GM12878 (cell line): ENCODE measurements around the gene TEX2. TPM values are rescaled to one million over a fixed set of nuclear protein-coding genes. Genes with fewer than 3 reads are reported as not detected.

Source experiments
- ATAC-seq: fragments of 200-7000 bp; cut with Tn5 transposase; 3 replicates; pipeline ENCODE4 v1.9.1; 2020; ENCODE audit warnings: mild to moderate bottlenecking, moderate library complexity
- BruUV-seq: library from RNA; stranded (reverse); fragments of 400-500 nt; replicated peaks from 2 replicates; lab custom pipeline; 2021; lab: Mats Ljungman, UMichigan
- CTCF ChIA-PET: fragments of 300-600 bp; sonication (Branson Sonifier 250); formaldehyde crosslinking; extraction: SDS; loops from one replicate; lab custom pipeline; 2021; ENCODE audit warnings: inconsistent platforms; lab: Yijun Ruan, JAX
- POLR2A ChIA-PET: fragments of 350-600 bp; formaldehyde crosslinking; extraction: SDS; loops from one replicate; lab custom pipeline; 2021; ENCODE audit warnings: inconsistent platforms; lab: Charles Lee
- RAD21 ChIA-PET: fragments of 300-600 bp; sonication (Branson Sonifier 250); formaldehyde crosslinking; loops from one replicate; lab custom pipeline; 2023; ENCODE audit warnings: antibody characterized with exemption; ENCODE audit not compliant: unreplicated experiment; lab: Charles Lee
- SMC1A ChIA-PET: fragments of 300-600 bp; sonication (Branson Sonifier 250); formaldehyde crosslinking; loops from one replicate; lab custom pipeline; 2023; ENCODE audit not compliant: unreplicated experiment, uncharacterized antibody; lab: Charles Lee
- DNase-seq: peaks from one replicate; pipeline ENCODE4 v3.0.0-alpha.2; 2011; ENCODE audit warnings: low read depth, low spot score
- FAIRE-seq: peaks from 3 replicates; lab custom pipeline; 2011; peaks lifted over from hg19 to GRCh38; lab: Jason Lieb, UNC
- H2AFZ ChIP-seq: 2 replicates; pipeline ENCODE4 v1.6.0; 2011; ENCODE audit warnings: low read depth, low read length, control low read depth; ENCODE audit not compliant: control insufficient read depth
- H3K27ac ChIP-seq: 2 replicates; pipeline ENCODE4 v1.5.1; 2011; ENCODE audit warnings: control low read depth; ENCODE audit not compliant: control insufficient read depth, insufficient read depth
- H3K27me3 ChIP-seq, 2 experiments: replicated peaks in 1 of 2; 2 replicates each; pipeline versions ENCODE4 v1.6.0 to v1.6.1; 2011; ENCODE audit warnings: low read length in 1 of 2; ENCODE audit not compliant: control insufficient read depth in 2 of 2, insufficient read depth in 2 of 2
- H3K36me3 ChIP-seq, 2 experiments: 2 replicates each; pipeline ENCODE4 v1.5.1; 2011; ENCODE audit warnings: low read length in 1 of 2; ENCODE audit not compliant: control insufficient read depth in 2 of 2, insufficient read depth in 2 of 2
- H3K4me1 ChIP-seq: 2 replicates; pipeline ENCODE4 v1.6.1; 2011; ENCODE audit warnings: mild to moderate bottlenecking, low read length, moderate library complexity, mixed read lengths; ENCODE audit not compliant: control insufficient read depth, insufficient read depth
- H3K4me2 ChIP-seq: 2 replicates; pipeline ENCODE4 v1.6.0; 2011; ENCODE audit warnings: control low read depth; ENCODE audit not compliant: control insufficient read depth, insufficient read depth
- H3K4me3 ChIP-seq: fragments of 200-600 bp; sonication (generic); 2 replicates; pipeline ENCODE4 v1.5.1; 2016
- H3K79me2 ChIP-seq: 2 replicates; pipeline ENCODE4 v1.6.0; 2011; ENCODE audit warnings: low read length; ENCODE audit not compliant: control insufficient read depth, insufficient read depth
- H3K9ac ChIP-seq: 2 replicates; pipeline ENCODE4 v1.8.0; 2011; ENCODE audit warnings: low read length, control low read depth, mixed read lengths; ENCODE audit not compliant: control insufficient read depth, insufficient read depth
- H3K9me3 ChIP-seq: replicated peaks from 3 replicates; pipeline ENCODE4 v1.5.1; 2011; ENCODE audit warnings: mild to moderate bottlenecking, low read length; ENCODE audit not compliant: control insufficient read depth, insufficient read depth
- H4K20me1 ChIP-seq: 2 replicates; pipeline ENCODE4 v1.6.0; 2011; ENCODE audit not compliant: control insufficient read depth, insufficient read depth
- BCL3 ChIP-seq: IDR thresholded peaks from 2 replicates; pipeline ENCODE4 v1.6.1; 2011; ENCODE audit warnings: borderline replicate concordance, low read depth, mild to moderate bottlenecking, moderate library complexity, low read length; ENCODE audit not compliant: insufficient read depth, poor library complexity, severe bottlenecking
- HCFC1 ChIP-seq: fragments of 150-350 bp; IDR thresholded peaks from 2 replicates; pipeline ENCODE4 v1.6.1; 2014; ENCODE audit warnings: low read length
- HDAC2 ChIP-seq: fragments of 200-600 bp; sonication (generic); IDR thresholded peaks from 2 replicates; pipeline ENCODE4 v1.6.1; 2017
- KDM1A ChIP-seq: fragments of 200-600 bp; sonication (generic); IDR thresholded peaks from 2 replicates; pipeline ENCODE4 v1.6.1; 2016; ENCODE audit warnings: borderline replicate concordance
- MEF2A ChIP-seq: IDR thresholded peaks from 2 replicates; pipeline ENCODE4 v1.6.1; 2011; ENCODE audit warnings: low read depth, mild to moderate bottlenecking, low read length, moderate library complexity; ENCODE audit not compliant: insufficient read depth
- PML ChIP-seq: IDR thresholded peaks from 2 replicates; pipeline ENCODE4 v1.6.1; 2012; ENCODE audit warnings: low read length, inconsistent platforms
- SIN3A ChIP-seq: IDR thresholded peaks from 2 replicates; pipeline ENCODE4 v1.6.1; 2012; ENCODE audit warnings: low read depth, low read length, improper control_type of control experiment
- YY1 ChIP-seq: IDR thresholded peaks from 2 replicates; pipeline ENCODE4 v1.6.1; 2011; ENCODE audit warnings: low read depth, mild to moderate bottlenecking, low read length
- WGBS: methylation state at CpG from one replicate; pipeline ENCODE4 v1.1.6; 2016; ENCODE audit warnings: low lambda C conversion rate; ENCODE audit not compliant: insufficient replicate concordance, insufficient coverage; ENCODE audit errors: missing lambda C conversion rate; 5-methylcytosine and 5-hydroxymethylcytosine counted together
- in situ Hi-C: fragments of 300-500 bp; cut with MboI; formaldehyde crosslinking; loops from 9 replicates; pipeline ENCODE4 v1.14.3; 2018; ENCODE audit warnings: mixed read lengths
- intact Hi-C: fragments of 100-400 bp; cut with micrococcal nuclease; formaldehyde crosslinking; loops from one replicate; pipeline ENCODE4 v1.14.2; 2022; ENCODE audit not compliant: unreplicated experiment
- polyA plus RNA-seq, 11 experiments: library from polyadenylated mRNA; depleted of rRNA in 4 of 11; unstranded in 6 of 11; stranded (reverse) in 5 of 11; fragments of >200 nt; fragmentation: Nextera tagmentation in 4 of 11; fragmentation: Illumina TruSeq in 1 of 11; extraction: Ambion mirVana in 4 of 11; extraction: Trizol in 1 of 11; gene quantifications; 1 replicate in 1 of 11; 2 replicates in 10 of 11; pipeline versions ENCODE4 v1.2.1 to v1.2.3, GENCODE V29; 2011 to 2016; ENCODE audit warnings: inconsistent platforms in 2 of 11, missing spikeins in 2 of 11, low read depth in 1 of 11
- total RNA-seq, 4 experiments: library from RNA; depleted of rRNA in 3 of 4; stranded (reverse); fragments of >200 nt in 3 of 4; fragmentation: Illumina TruSeq in 1 of 4; extraction: Trizol in 1 of 4; gene quantifications; 2 replicates each; pipeline versions ENCODE4 v1.2.1 to v1.2.3, GENCODE V29; 2013 to 2021

The TEX2 gene
- total and polyA plus RNA-seq, 10 of the 15 experiments (the other 5 are each of a cell fraction or from before 2014, with no cell fraction given) = 3.8 to 19.9 (median 15.8) TPM

GRCh38 chr17:64213995-64214811, 48.9 kb downstream of the TEX2 start:
- Histone ChIP-seq H3K4me1 (peaks cover 22% of the 10 kb centered on the region), H2AFZ (no peak overlapping the region), H3K9ac (no peak overlapping the region), H3K4me3 (no peak overlapping the region), H3K4me2 (no peak overlapping the region), H3K27me3 (no peaks in the 10 kb centered on the region), H3K79me2 (no peaks in the 10 kb centered on the region; the same call in 1 of the 2 replicates), H3K36me3 (peaks cover 5% of the 10 kb centered on the region in 2 experiments; a peak in 3 of 4 replicates), H4K20me1 (no peaks in the 10 kb centered on the region), H3K9me3 (no peaks in the 10 kb centered on the region), H3K27ac (no peak overlapping the region)
- RAD21 ChIA-PET = no interaction called here
- in situ Hi-C loops (no loop called here), intact Hi-C loops (no loop called here)
- 92% methylated on average over 14 of the region's 14 CpGs for WGBS
- TF ChIP-seq HDAC2 (no peak), PML (no peak), YY1 (no peak)
- FAIRE-seq (no peak), ATAC-seq (no peak), DNase-seq (no peak)
- POLR2A ChIA-PET = no interaction called here
- BruUV-seq = no TSS peak
- SMC1A ChIA-PET = no interaction called here
- CTCF ChIA-PET = no interaction called here

- no peaks in the 10 kb centered on the region for H3K27me3 ChIP-seq
- ChIA-PET SMC1A (interaction anchor here (1.1 kb wide), 1 partner anchor 11 kb away, joined by 4 read pairs; no protein-coding TSS in a partner anchor), CTCF (no interaction called here), RAD21 (no interaction called here), POLR2A (no interaction called here)
- H3K4me3 ChIP-seq = no peak overlapping the region
- ATAC-seq (no peak), FAIRE-seq (no peak), DNase-seq (no peak)
- peaks cover 9% of the 10 kb centered on the region for H3K4me1 ChIP-seq
- H3K36me3 ChIP-seq = peaks cover 5% of the 10 kb centered on the region in 2 experiments; a peak in 3 of 4 replicates
- no peak overlapping the region for H2AFZ ChIP-seq
- H3K9ac ChIP-seq = no peak overlapping the region
- no peaks in the 10 kb centered on the region for H3K79me2 ChIP-seq
- H4K20me1 ChIP-seq = no peaks in the 10 kb centered on the region
- H3K9me3 ChIP-seq = no peaks in the 10 kb centered on the region
- intact Hi-C loops (no loop called here), in situ Hi-C loops (no loop called here)
- H3K27ac ChIP-seq = no peak overlapping the region
- H3K4me2 ChIP-seq = no peak overlapping the region
- 63% methylated on average over 2 of the region's 2 CpGs for WGBS
- TF ChIP-seq MEF2A = no peak
- TF ChIP-seq SIN3A = no peak
- no peak for TF ChIP-seq BCL3
- TF ChIP-seq KDM1A = no peak
- no peak for TF ChIP-seq HCFC1
- no TSS peak for BruUV-seq
These were observed 50.9 kb downstream of the TEX2 start for GRCh38 chr17:64212122-64212521.
